Spleen (tissue), 13 donors: ENCODE measurements around the gene CUL7. TPM values are rescaled to one million over a fixed set of nuclear protein-coding genes. Genes with fewer than 3 reads are reported as not detected.

ENCODE experiments used
- DNase-seq: peaks from one replicate; pipeline ENCODE4 v3.0.0-alpha.2; 2020
- H3K27ac ChIP-seq, 8 donors: fragments of 200-600 bp; sonication (generic) in 7 of 8; 1 replicate in 4 of 8; 2 replicates in 4 of 8; pipeline versions ENCODE4 v1.5.0 to v1.8.0; 2016 to 2021; ENCODE audit warnings: inconsistent platforms in 4 of 8, mild to moderate bottlenecking in 4 of 8, moderate library complexity in 1 of 8
- H3K27me3 ChIP-seq, 7 donors: fragments of 200-600 bp; sonication (generic) in 6 of 7; replicated peaks in 1 of 7; 1 replicate in 4 of 7; 2 replicates in 3 of 7; pipeline versions ENCODE4 v1.5.0 to v1.8.0; 2016 to 2021; ENCODE audit warnings: inconsistent platforms in 3 of 7, mild to moderate bottlenecking in 1 of 7
- H3K36me3 ChIP-seq, 6 donors: fragments of 200-600 bp; sonication (generic) in 5 of 6; 1 replicate in 4 of 6; 2 replicates in 2 of 6; pipeline versions ENCODE4 v1.5.0 to v1.8.0; 2016 to 2021; ENCODE audit warnings: inconsistent platforms in 2 of 6
- H3K4me1 ChIP-seq, 6 donors: fragments of 200-600 bp; sonication (generic) in 5 of 6; 1 replicate in 3 of 6; 2 replicates in 3 of 6; pipeline versions ENCODE4 v1.5.0 to v1.8.0; 2016 to 2021; ENCODE audit warnings: inconsistent platforms in 3 of 6
- H3K4me3 ChIP-seq, 8 donors: fragments of 200-600 bp; sonication (generic) in 7 of 8; 1 replicate in 4 of 8; 2 replicates in 4 of 8; pipeline versions ENCODE4 v1.5.0 to v1.8.0; 2016 to 2021; ENCODE audit warnings: inconsistent platforms in 4 of 8, mild to moderate bottlenecking in 4 of 8, moderate library complexity in 2 of 8
- H3K9me3 ChIP-seq, 8 donors: fragments of 200-600 bp; sonication (generic) in 7 of 8; 1 replicate in 4 of 8; 2 replicates in 4 of 8; pipeline versions ENCODE4 v1.5.0 to v1.8.0; 2016 to 2021; ENCODE audit warnings: inconsistent platforms in 4 of 8
- POLR2A ChIP-seq, 3 donors: fragments of 450-650 bp; IDR thresholded peaks; one replicate each; pipeline ENCODE4 v1.5.1; 2017; ENCODE audit warnings: antibody characterized with exemption in 3 of 3, mild to moderate bottlenecking in 1 of 3
- POLR2AphosphoS5 ChIP-seq, 3 donors: sonication (generic); formaldehyde crosslinking; IDR thresholded peaks; one replicate each; pipeline ENCODE4 v1.5.1; 2017; ENCODE audit warnings: antibody characterized with exemption in 3 of 3
- WGBS, 5 donors: extraction: QIAGEN DNeasy Blood & Tissue Kit in 3 of 5; methylation state at CpG; one replicate each; pipeline versions ENCODE4 v1.1.5 to v1.1.7; 2013 to 2018; 5-methylcytosine and 5-hydroxymethylcytosine counted together
- intact Hi-C: fragments of 100-400 bp; cut with DNase I; formaldehyde crosslinking; loops from one replicate; pipeline ENCODE4 v1.15.0; 2023; ENCODE audit warnings: low total_unique reads
- long read RNA-seq, 2 donors: transcript quantifications; one replicate each; lab custom pipeline, GENCODE V29; 2026
- polyA plus RNA-seq, 3 donors: library from polyadenylated mRNA; stranded (reverse); fragments of 200-250 nt; gene quantifications; one replicate each; pipeline ENCODE4 v1.2.1, GENCODE V29; 2013
- total RNA-seq, 7 donors: library from RNA; depleted of rRNA in 3 of 7; stranded (reverse); fragments of >200 nt in 3 of 7; fragmentation: NEBNext Ultra II Directional in 4 of 7; extraction: Animal tissue kit (Norgen Biotek cat#: 25700) in 4 of 7; gene quantifications; one replicate each; pipeline versions ENCODE4 v1.1.0 to v1.2.1, GENCODE V29; 2016 to 2021
- TF ChIP-seq, protein P1 (sequence below), 11 experiments: fragments of 200-600 bp in 7 of 11; fragments of 450-650 bp in 4 of 11; sonication (generic) in 4 of 11; IDR thresholded peaks in 8 of 11; conservative IDR thresholded peaks in 3 of 11; 1 replicate in 7 of 11; 2 replicates in 4 of 11; pipeline versions ENCODE4 v1.4.0 to v1.8.0; 2016 to 2021; ENCODE audit warnings: antibody characterized with exemption in 11 of 11, inconsistent platforms in 4 of 11, mild to moderate bottlenecking in 1 of 11
- donor health status: healthy with polysubstance abuse.
- donor health status: DM: no; HTN: no; CAD: no; lungs with moderate emphysema.
- donor health status: DM: no; HTN: no; CAD: no.
- donor health status: Bipolar disorder and iron deficiency.
- donor health status: healthy.
- donor health status: DM: no; HTN: no; CAD: no.
- donor health status: DM: yes; HTN: yes; CAD: no.

The CUL7 gene
- total RNA-seq (10 to 100 TPM; 11.8 to 23.1 (median 13.7) TPM), polyA plus RNA-seq (1 to 10 TPM; 3.6 to 7.7 (median 4.9) TPM)
- long read RNA-seq, donor 1, full-length matches to known transcripts: 2 of 2 reads
- long read RNA-seq, donor 1, partial matches to known transcripts: 0 of 2 reads
- long read RNA-seq, donor 1, other reads (novel, unspliced or antisense): 0 of 2 reads
- long read RNA-seq, donor 2, full-length matches to known transcripts: 1 of 1 reads
- long read RNA-seq, donor 2, partial matches to known transcripts: 0 of 1 reads
- long read RNA-seq, donor 2, other reads (novel, unspliced or antisense): 0 of 1 reads

DNA sequence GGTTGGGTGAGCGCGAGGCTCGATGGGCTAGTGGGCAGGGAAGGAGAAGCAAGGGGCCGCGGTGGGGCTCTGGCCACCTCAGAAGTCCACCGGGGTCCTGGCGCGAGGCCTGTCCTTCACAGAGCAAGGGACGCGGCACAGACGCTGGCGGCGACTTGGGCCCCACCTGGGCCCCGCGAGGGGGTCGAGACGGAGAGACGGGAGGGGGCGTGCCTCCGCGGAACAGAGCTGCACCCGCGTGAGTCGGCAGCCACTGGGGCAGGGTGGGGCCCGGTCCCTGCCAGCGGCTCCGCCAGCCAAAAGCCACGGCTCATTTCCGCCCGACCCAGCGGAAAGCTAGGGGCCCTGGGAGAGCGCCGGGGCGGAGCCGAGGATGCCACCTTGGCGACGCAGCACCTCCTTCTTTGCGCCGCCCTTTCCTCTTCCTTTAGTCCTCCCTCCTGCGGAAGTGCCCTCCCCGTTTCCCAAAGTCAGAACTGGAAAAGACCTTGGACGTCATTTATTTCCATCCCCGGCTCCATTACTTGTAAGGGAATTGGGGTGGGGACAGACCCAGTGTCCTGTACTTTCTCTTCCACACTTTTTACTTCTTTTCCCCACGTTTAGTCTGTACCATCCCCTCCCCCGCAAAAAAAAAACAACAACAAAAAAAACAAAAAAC is at the start of gene CUL7:
Gene CUL7 (minus strand): TSS at position 307 of the 661 bp plus-strand sequence. CDS start 1,063 bp downstream, outside the sequence.
- Histone ChIP-seq H3K4me3 (peak within 1 kb of the TSS; percentile 61 to 86 (median 78)), H3K9me3 (no peaks in the 10 kb centered on the region), H3K27me3 (no peaks in the 10 kb centered on the region), H3K36me3 (peaks cover 0 to 72% (median 42%) of the 10 kb centered on the region in 6 donors), H3K27ac (peak within 1 kb of the TSS; percentile 83 to 95 (median 92)), H3K4me1 (peaks cover 17 to 67% (median 36%) of the 10 kb centered on the region in 6 donors)
- peak; percentile 98 for DNase-seq
- 0 to 3% (median 2%) methylated on average over 31 to 45 of the region's 45 CpGs for WGBS, 5 donors
- intact Hi-C loops: no loop called here
- TF ChIP-seq, protein P1, sequence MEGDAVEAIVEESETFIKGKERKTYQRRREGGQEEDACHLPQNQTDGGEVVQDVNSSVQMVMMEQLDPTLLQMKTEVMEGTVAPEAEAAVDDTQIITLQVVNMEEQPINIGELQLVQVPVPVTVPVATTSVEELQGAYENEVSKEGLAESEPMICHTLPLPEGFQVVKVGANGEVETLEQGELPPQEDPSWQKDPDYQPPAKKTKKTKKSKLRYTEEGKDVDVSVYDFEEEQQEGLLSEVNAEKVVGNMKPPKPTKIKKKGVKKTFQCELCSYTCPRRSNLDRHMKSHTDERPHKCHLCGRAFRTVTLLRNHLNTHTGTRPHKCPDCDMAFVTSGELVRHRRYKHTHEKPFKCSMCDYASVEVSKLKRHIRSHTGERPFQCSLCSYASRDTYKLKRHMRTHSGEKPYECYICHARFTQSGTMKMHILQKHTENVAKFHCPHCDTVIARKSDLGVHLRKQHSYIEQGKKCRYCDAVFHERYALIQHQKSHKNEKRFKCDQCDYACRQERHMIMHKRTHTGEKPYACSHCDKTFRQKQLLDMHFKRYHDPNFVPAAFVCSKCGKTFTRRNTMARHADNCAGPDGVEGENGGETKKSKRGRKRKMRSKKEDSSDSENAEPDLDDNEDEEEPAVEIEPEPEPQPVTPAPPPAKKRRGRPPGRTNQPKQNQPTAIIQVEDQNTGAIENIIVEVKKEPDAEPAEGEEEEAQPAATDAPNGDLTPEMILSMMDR (IDR thresholded peaks at IDR 0.05 in 8 of 11, conservative IDR thresholded peaks at IDR 0.05 in 3 of 11): peak in 2 of 11 experiments; percentile 26 to 30
- peak in 1 of 3 donors; percentile 62 for TF ChIP-seq POLR2A (IDR thresholded peaks at IDR 0.05)
- TF ChIP-seq POLR2AphosphoS5 (IDR thresholded peaks at IDR 0.05): peak; percentile 93 to 96 (median 96)

DNA sequence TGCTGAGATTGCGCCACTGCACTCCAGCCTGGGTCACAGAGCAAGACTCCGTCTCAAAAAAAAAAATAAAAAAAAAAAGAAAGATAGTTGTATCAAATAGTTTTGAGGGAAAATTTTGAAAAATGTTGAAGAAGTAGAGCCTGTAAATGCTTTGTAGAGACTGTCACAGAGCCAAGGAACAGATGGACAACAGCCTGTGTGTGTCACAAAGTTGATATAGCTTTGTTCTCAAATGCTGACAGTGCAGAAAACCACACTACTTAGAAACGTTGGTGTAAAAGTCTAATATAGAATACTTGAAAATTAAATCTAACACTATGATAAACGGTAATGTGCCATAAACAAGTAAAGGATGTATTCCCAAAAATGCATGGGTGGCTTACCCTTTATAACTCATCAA is 47.8 kb upstream of the CUL7 start:
- TF ChIP-seq POLR2A (IDR thresholded peaks at IDR 0.05) (no peak), POLR2AphosphoS5 (IDR thresholded peaks at IDR 0.05) (no peak)
- TF ChIP-seq, protein P1 (IDR thresholded peaks at IDR 0.05 in 8 of 11, conservative IDR thresholded peaks at IDR 0.05 in 3 of 11): no peak
- 66 to 87% (median 72%) methylated on average over 4 of the region's 4 CpGs for WGBS, 5 donors

DNA sequence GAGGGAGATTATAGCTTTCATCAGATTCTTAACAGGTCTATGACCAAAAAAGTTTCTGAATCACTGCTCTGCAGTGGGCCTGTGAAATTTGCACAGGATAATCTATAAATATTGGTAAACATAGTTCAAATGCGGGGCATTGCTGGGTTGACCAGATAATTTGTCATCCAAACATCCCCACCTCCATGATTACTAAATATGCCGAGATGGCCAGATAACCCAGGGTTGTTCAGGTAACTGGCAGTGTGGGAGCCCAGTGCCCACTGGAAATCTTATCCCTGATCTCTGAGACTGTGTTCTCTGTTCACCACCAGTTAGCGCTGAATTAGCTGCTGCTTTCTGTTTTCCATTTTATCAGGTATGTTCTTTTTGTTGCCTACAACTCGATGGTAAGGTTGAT is 43.9 kb upstream of the CUL7 start:
- Histone ChIP-seq H3K4me1 (peaks cover 0 to 46% (median 9%) of the 10 kb centered on the region in 6 donors), H3K36me3 (no peaks in the 10 kb centered on the region), H3K4me3 (no peak overlapping the region), H3K9me3 (no peaks in the 10 kb centered on the region), H3K27me3 (no peaks in the 10 kb centered on the region), H3K27ac (no peak overlapping the region)
- TF ChIP-seq, protein P1 (IDR thresholded peaks at IDR 0.05 in 8 of 11, conservative IDR thresholded peaks at IDR 0.05 in 3 of 11): no peak
- TF ChIP-seq POLR2A (IDR thresholded peaks at IDR 0.05) (no peak), POLR2AphosphoS5 (IDR thresholded peaks at IDR 0.05) (no peak)
- 82 to 96% (median 91%) methylated on average over 4 of the region's 4 CpGs for WGBS, 5 donors
- intact Hi-C loops: no loop called here
- peak; percentile 10 for DNase-seq

More for the DNA sequence above, 47.8 kb upstream of the CUL7 start:
- Histone ChIP-seq H3K27ac (peak overlapping the region in 1 of 8 donors; percentile 15), H3K4me1 (peaks cover 0 to 10% (median 3%) of the 10 kb centered on the region in 6 donors), H3K4me3 (no peak overlapping the region), H3K36me3 (no peaks in the 10 kb centered on the region), H3K9me3 (no peaks in the 10 kb centered on the region), H3K27me3 (no peaks in the 10 kb centered on the region)
- intact Hi-C loops: no loop called here
- DNase-seq: no peak

DNA sequence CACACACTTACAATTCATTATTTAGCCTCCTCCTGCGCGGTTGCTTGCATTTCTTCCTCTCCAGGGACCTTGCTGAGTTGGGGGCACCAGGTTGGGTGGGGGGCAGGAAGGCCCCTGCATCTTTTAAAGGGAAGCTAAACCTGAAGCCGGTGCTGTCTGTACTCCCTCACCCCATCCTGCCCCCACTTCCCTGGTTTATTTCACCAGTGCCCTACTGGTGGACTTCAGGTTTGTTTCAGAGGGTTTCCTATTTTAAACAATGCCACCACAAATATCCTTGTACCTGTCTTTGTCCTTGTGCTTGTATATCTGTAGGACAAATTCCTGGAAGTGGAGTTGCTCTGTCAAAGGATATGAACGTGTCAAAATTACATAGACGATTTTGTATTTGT is 43.4 kb upstream of the CUL7 start:
- H3K36me3 ChIP-seq: no peaks in the 10 kb centered on the region
- H3K4me3 ChIP-seq: no peak overlapping the region
- peaks cover 0 to 46% (median 9%) of the 10 kb centered on the region in 6 donors for H3K4me1 ChIP-seq
- peak overlapping the region in 5 of 8 donors; percentile 26 to 57 (median 40) for H3K27ac ChIP-seq
- intact Hi-C loops: no loop called here
- no peaks in the 10 kb centered on the region for H3K9me3 ChIP-seq
- H3K27me3 ChIP-seq: no peaks in the 10 kb centered on the region
- DNase-seq: peak; percentile 15
- TF ChIP-seq, protein P1 (IDR thresholded peaks at IDR 0.05 in 8 of 11, conservative IDR thresholded peaks at IDR 0.05 in 3 of 11): no peak
- TF ChIP-seq POLR2A (IDR thresholded peaks at IDR 0.05) (no peak), POLR2AphosphoS5 (IDR thresholded peaks at IDR 0.05) (no peak)
- 37 to 55% (median 50%) methylated on average over 5 of the region's 5 CpGs for WGBS, 5 donors
